NB4 (cell line): ENCODE measurements around the gene SGMS1.

ENCODE experiments used
- MYC ChIP-seq: IDR thresholded peaks from 2 replicates; pipeline ENCODE4 v1.6.1; 2011; ENCODE audit warnings: low read depth, low read length
- TF ChIP-seq, protein P1 (sequence below): IDR thresholded peaks from one replicate; pipeline ENCODE4 v1.5.1; 2012; ENCODE audit warnings: low read depth, low read length

DNA sequence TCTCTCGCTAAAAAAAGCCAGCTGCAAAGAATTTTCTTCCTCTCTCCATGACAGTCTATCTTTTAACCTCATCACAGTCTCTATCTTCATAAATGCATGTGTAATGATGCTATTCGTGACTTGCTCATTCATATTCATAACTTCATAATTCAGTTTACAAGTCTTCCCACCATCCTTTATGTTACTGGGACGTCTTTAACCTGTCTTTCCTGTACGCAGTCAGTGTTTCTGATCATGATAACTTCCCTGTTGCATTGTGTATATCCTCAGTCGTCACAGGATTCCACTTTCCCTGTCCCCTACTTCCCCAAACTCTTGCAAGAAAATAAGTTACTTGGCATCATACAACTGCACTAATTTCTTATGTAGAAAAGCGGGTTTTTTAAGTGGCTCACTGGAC lies 206.9 kb downstream of the SGMS1 start:
- TF ChIP-seq MYC: no peak
- TF ChIP-seq, protein P1, sequence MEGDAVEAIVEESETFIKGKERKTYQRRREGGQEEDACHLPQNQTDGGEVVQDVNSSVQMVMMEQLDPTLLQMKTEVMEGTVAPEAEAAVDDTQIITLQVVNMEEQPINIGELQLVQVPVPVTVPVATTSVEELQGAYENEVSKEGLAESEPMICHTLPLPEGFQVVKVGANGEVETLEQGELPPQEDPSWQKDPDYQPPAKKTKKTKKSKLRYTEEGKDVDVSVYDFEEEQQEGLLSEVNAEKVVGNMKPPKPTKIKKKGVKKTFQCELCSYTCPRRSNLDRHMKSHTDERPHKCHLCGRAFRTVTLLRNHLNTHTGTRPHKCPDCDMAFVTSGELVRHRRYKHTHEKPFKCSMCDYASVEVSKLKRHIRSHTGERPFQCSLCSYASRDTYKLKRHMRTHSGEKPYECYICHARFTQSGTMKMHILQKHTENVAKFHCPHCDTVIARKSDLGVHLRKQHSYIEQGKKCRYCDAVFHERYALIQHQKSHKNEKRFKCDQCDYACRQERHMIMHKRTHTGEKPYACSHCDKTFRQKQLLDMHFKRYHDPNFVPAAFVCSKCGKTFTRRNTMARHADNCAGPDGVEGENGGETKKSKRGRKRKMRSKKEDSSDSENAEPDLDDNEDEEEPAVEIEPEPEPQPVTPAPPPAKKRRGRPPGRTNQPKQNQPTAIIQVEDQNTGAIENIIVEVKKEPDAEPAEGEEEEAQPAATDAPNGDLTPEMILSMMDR: no peak
